A549 (cell line): ENCODE results near the gene STX1B.

ENCODE experiments used
- CTCF ChIP-seq: fragments of >200 bp; sonication (Bioruptor Twin); formaldehyde crosslinking; IDR thresholded peaks from 3 replicates; pipeline ENCODE4 v1.5.1; 2016
- POLR2A ChIP-seq: IDR thresholded peaks from 2 replicates; pipeline ENCODE4 v1.6.1; 2012; ENCODE audit warnings: mild to moderate bottlenecking, low read length
- REST ChIP-seq: fragments of 200-600 bp; sonication (generic); IDR thresholded peaks from 2 replicates; pipeline ENCODE4 v1.6.1; 2016; ENCODE audit warnings: antibody characterized with exemption, mild to moderate bottlenecking, moderate library complexity

GRCh38 chr16:31007684-31008083 lies 2.8 kb downstream of the STX1B start:
- TF ChIP-seq CTCF, result no peak
- TF ChIP-seq POLR2A, result no peak
- no peak for TF ChIP-seq REST
